Measurements from ENCODE around the gene MIF. TPM values are rescaled to one million over a fixed set of nuclear protein-coding genes. Genes with fewer than 3 reads are reported as not detected.

The MIF gene
- total and polyA plus RNA-seq, 2 donors from 2014 or later = 505 to 1,211 TPM

DNA sequence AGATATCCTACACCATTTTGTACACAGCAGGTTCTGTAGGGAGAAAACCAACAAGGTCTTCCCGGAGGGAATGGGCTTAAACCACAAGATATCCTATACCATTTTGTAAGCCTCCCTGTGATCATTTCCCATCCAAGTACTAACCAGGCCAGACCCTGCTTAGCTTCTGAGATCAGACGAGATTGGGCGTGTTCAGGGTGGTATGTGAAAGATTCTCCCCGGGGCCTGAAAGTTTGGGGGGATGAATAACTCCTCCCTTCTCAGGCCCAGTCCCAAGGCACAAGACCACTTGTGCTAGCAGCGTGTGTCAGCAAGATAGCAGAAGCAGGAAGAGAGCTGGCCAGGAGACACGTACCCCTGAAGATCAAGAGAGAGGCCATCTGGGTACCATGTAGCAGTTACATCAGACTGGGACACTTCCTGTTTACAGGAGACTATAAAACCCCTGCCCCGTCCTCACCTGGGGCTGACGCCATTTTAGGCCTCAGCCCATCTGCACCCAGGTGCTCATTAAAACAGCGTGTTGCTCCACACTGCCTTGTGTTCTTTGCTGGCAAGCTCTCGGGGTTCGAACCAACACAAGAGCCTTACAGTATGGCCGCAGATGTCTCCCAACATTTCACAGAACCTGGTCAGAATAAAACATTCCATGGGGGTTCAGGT lies 17.3 kb downstream of the MIF start:
- no peak overlapping the region for H3K27ac ChIP-seq (ENCODE audit: low read depth in 2 of 2, low read length in 2 of 2)
- TF ChIP-seq, protein P1, sequence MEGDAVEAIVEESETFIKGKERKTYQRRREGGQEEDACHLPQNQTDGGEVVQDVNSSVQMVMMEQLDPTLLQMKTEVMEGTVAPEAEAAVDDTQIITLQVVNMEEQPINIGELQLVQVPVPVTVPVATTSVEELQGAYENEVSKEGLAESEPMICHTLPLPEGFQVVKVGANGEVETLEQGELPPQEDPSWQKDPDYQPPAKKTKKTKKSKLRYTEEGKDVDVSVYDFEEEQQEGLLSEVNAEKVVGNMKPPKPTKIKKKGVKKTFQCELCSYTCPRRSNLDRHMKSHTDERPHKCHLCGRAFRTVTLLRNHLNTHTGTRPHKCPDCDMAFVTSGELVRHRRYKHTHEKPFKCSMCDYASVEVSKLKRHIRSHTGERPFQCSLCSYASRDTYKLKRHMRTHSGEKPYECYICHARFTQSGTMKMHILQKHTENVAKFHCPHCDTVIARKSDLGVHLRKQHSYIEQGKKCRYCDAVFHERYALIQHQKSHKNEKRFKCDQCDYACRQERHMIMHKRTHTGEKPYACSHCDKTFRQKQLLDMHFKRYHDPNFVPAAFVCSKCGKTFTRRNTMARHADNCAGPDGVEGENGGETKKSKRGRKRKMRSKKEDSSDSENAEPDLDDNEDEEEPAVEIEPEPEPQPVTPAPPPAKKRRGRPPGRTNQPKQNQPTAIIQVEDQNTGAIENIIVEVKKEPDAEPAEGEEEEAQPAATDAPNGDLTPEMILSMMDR (IDR thresholded peaks at IDR 0.05; ENCODE audit: borderline replicate concordance, extremely low read depth, insufficient read depth) = no peak
- no peak for FAIRE-seq
- no peaks in the 10 kb centered on the region for H3K27me3 ChIP-seq (ENCODE audit: control insufficient read depth, insufficient read depth, low read length)
- no peaks in the 10 kb centered on the region for H3K9me3 ChIP-seq (ENCODE audit: control insufficient read depth in 2 of 3, insufficient read depth in 1 of 3, low read length in 3 of 3)
- H3K36me3 ChIP-seq (ENCODE audit: control insufficient read depth in 2 of 3, insufficient read depth in 3 of 3, low read length in 3 of 3) = no peaks in the 10 kb centered on the region
- no peak overlapping the region for H3K9ac ChIP-seq (ENCODE audit: low read length in 3 of 3)
- no peak overlapping the region for H3K4me3 ChIP-seq (ENCODE audit: low read length in 3 of 3)
- intact Hi-C loops (cut with DNase I) = no loop called here
- peaks cover 0 to 17% (median 2%) of the 10 kb centered on the region in 3 donors for H3K4me1 ChIP-seq (ENCODE audit: control insufficient read depth in 2 of 3, insufficient read depth in 2 of 3, low read depth in 1 of 3, low read length in 3 of 3)
- DNase-seq = peak in 1 of 5 donors; percentile 30

DNA sequence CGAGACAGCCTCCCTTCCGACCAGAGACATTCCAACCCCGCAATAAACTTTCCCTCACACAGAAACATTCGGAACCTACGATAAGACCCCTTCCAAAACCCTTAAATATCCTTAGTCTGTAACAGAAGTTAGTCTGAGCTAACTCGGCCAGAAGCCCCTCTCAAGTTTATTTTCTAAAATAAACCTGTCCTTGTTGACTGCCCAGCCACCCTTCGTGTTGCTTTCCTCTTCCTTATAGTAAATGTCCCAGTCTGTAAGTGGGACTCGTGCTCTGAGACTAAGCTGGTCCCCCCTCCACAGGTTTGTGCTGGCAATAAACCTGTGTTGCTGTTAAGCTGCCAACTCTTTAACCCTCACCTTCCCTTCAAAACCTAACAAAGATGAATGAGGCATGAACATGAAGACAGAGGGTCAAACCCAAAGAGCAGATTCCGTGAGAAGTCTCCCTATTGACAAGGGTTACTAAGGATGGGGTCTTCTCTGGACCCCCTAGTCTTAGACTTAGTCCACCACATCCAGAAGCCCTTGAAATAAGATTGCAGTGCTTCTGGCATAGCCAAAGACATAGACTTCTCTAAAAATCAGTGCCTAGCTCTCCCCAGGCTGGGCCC lies 18.2 kb downstream of the MIF start:
- FAIRE-seq = no peak
- H3K9ac ChIP-seq (ENCODE audit: low read length in 3 of 3) = no peak overlapping the region
- no peak overlapping the region for H3K27ac ChIP-seq (ENCODE audit: low read depth in 2 of 2, low read length in 2 of 2)
- no peaks in the 10 kb centered on the region for H3K9me3 ChIP-seq (ENCODE audit: control insufficient read depth in 2 of 3, insufficient read depth in 1 of 3, low read length in 3 of 3)
- H3K36me3 ChIP-seq (ENCODE audit: control insufficient read depth in 2 of 3, insufficient read depth in 3 of 3, low read length in 3 of 3) = no peaks in the 10 kb centered on the region
- peaks cover 0 to 17% (median 2%) of the 10 kb centered on the region in 3 donors for H3K4me1 ChIP-seq (ENCODE audit: control insufficient read depth in 2 of 3, insufficient read depth in 2 of 3, low read depth in 1 of 3, low read length in 3 of 3)
- peak in 2 of 5 donors; percentile 31 to 37 for DNase-seq
- H3K27me3 ChIP-seq (ENCODE audit: control insufficient read depth, insufficient read depth, low read length) = no peaks in the 10 kb centered on the region
- intact Hi-C loops (cut with DNase I) = no loop called here
- no peak overlapping the region for H3K4me3 ChIP-seq (ENCODE audit: low read length in 3 of 3)
- TF ChIP-seq, protein P1 (IDR thresholded peaks at IDR 0.05; ENCODE audit: borderline replicate concordance, extremely low read depth, insufficient read depth) = no peak

DNA sequence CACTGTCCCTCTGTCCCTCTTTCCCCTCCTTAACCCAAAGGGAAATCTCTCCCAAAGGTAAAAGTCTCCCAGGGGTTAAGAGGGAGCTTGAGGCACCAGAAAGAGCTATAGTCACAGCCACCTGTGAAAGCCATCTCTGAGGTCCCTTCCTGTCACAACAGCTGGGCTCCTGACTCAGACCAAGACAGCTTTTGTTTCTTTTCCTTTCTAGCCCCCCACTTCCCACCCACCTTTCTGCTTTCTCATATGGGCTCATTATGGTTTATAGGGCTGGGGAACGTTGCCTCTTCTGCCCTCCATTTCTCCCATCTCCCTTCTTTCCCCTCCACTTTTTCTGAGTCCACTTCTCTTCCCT lies 19.1 kb downstream of the MIF start:
- FAIRE-seq (no peak), DNase-seq (peak in 1 of 5 donors; percentile 26)
- Histone ChIP-seq H3K27ac (ENCODE audit: low read depth in 2 of 2, low read length in 2 of 2) (peak overlapping the region; percentile 89 to 90), H3K9ac (ENCODE audit: low read length in 3 of 3) (peak overlapping the region in 2 of 3 donors; percentile 70 to 73), H3K4me1 (ENCODE audit: control insufficient read depth in 2 of 3, insufficient read depth in 2 of 3, low read depth in 1 of 3, low read length in 3 of 3) (peaks cover 0 to 17% (median 2%) of the 10 kb centered on the region in 3 donors), H3K4me3 (ENCODE audit: low read length in 3 of 3) (peak overlapping the region; percentile 76 to 78 (median 78)), H3K36me3 (ENCODE audit: control insufficient read depth in 2 of 3, insufficient read depth in 3 of 3, low read length in 3 of 3) (no peaks in the 10 kb centered on the region), H3K27me3 (ENCODE audit: control insufficient read depth, insufficient read depth, low read length) (no peaks in the 10 kb centered on the region), H3K9me3 (ENCODE audit: control insufficient read depth in 2 of 3, insufficient read depth in 1 of 3, low read length in 3 of 3) (no peaks in the 10 kb centered on the region)
- intact Hi-C loops (cut with DNase I) = no loop called here
- TF ChIP-seq, protein P1 (IDR thresholded peaks at IDR 0.05; ENCODE audit: borderline replicate concordance, extremely low read depth, insufficient read depth) = no peak
